Aorta (tissue), 5 donors: ENCODE measurements around the gene PROM1. TPM values are rescaled to one million over a fixed set of nuclear protein-coding genes. Genes with fewer than 3 reads are reported as not detected.
A peak's percentile ranks its signal among the peaks of the same experiment; 100 is the strongest.

Source experiments
- ATAC-seq: fragments of 200-7000 bp; cut with Tn5 transposase; one replicate; pipeline ENCODE4 v1.9.1; 2022; ENCODE audit warnings: moderate library complexity; ENCODE audit not compliant: low FRiP score
- DNase-seq, 2 donors: peaks; one replicate each; pipeline ENCODE4 v3.0.0-alpha.2; 2020
- H3K27ac ChIP-seq, 2 donors: one replicate each; pipeline ENCODE4 v1.5.1; 2013; ENCODE audit warnings: low read length in 2 of 2, mild to moderate bottlenecking in 2 of 2, moderate library complexity in 2 of 2, control low read depth in 1 of 2, inconsistent platforms in 1 of 2, low read depth in 1 of 2
- H3K27me3 ChIP-seq, 2 donors: one replicate each; pipeline ENCODE4 v1.6.1; 2013; ENCODE audit warnings: control low read depth in 1 of 2, low read length in 1 of 2, mild to moderate bottlenecking in 1 of 2, moderate library complexity in 1 of 2; ENCODE audit not compliant: insufficient read depth in 2 of 2, control insufficient read depth in 1 of 2
- H3K36me3 ChIP-seq, 2 donors: one replicate each; pipeline ENCODE4 v1.6.1; 2013; ENCODE audit warnings: control low read depth in 1 of 2, low read length in 1 of 2, mild to moderate bottlenecking in 1 of 2; ENCODE audit not compliant: insufficient read depth in 2 of 2, control insufficient read depth in 1 of 2
- H3K4me1 ChIP-seq, 2 donors: one replicate each; pipeline ENCODE4 v1.6.1; 2013; ENCODE audit warnings: low read length in 2 of 2, control low read depth in 1 of 2, mild to moderate bottlenecking in 1 of 2, moderate library complexity in 1 of 2; ENCODE audit not compliant: insufficient read depth in 2 of 2, control insufficient read depth in 1 of 2
- H3K4me3 ChIP-seq, 2 donors: one replicate each; pipeline ENCODE4 v1.5.1; 2013; ENCODE audit warnings: low read length in 2 of 2, control low read depth in 1 of 2, mild to moderate bottlenecking in 1 of 2
- H3K9me3 ChIP-seq: one replicate; pipeline ENCODE4 v1.6.1; 2013; ENCODE audit warnings: mild to moderate bottlenecking, low read length; ENCODE audit not compliant: control insufficient read depth
- WGBS, 2 donors: extraction: QIAGEN DNeasy Blood & Tissue Kit; methylation state at CpG; one replicate each; pipeline ENCODE4 v1.1.7; 2013; 5-methylcytosine and 5-hydroxymethylcytosine counted together
- intact Hi-C, 2 donors: fragments of 100-400 bp; cut with DNase I; formaldehyde crosslinking; loops; one replicate each; pipeline versions ENCODE4 v1.14.2 to v1.15.0; 2022
- polyA plus RNA-seq, 2 donors: library from polyadenylated mRNA; stranded (reverse); fragments of 200-250 nt; gene quantifications; one replicate each; pipeline ENCODE4 v1.2.3, GENCODE V29; 2013
- total RNA-seq, 2 donors: library from RNA; stranded (reverse); fragmentation: NEBNext Ultra II Directional; extraction: Animal tissue kit (Norgen Biotek cat#: 25700); gene quantifications; one replicate each; pipeline ENCODE4 v1.2.1, GENCODE V29; 2021
- donor health status: healthy with polysubstance abuse.
- donor health status: Bipolar disorder and iron deficiency.
- donor health status: DM: no; HTN: no; CAD: no.
- donor health status: DM: no; HTN: no; CAD: no.
- donor health status: DM: yes; HTN: yes; CAD: no.

PROM1 gene
- total and polyA plus RNA-seq, 4 donors, result 4.1 to 28.9 (median 6.2) TPM

DNA sequence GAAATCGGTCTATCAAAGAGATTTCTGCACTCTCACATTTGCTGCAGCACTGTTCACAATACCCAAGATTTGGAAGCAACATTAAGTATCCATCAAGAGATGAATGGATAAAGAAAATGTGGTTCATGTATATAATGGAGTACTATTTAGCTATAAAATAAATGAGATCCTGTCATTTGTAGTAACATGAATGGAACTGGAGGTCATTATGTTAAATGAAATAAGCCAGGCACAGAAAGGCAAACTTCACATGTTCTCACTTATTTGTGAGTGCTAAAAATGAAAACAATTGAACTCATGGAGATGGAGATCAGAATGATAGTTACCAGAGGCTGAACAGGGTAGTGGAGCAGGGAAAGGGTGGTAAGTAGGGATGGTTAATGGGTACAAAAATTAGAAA lies 17.0 kb upstream of the PROM1 start:
- Histone ChIP-seq H3K9me3 (no peaks in the 10 kb centered on the region), H3K4me3 (no peak overlapping the region), H3K4me1 (peaks cover 0 to 5% of the 10 kb centered on the region in 2 donors), H3K36me3 (no peaks in the 10 kb centered on the region), H3K27ac (no peak overlapping the region), H3K27me3 (no peaks in the 10 kb centered on the region)
- intact Hi-C loops, result no loop called here
- 93 to 94% methylated on average over 1 of the region's 1 CpG for WGBS, 2 donors
- DNase-seq (no peak), ATAC-seq (no peak)

DNA sequence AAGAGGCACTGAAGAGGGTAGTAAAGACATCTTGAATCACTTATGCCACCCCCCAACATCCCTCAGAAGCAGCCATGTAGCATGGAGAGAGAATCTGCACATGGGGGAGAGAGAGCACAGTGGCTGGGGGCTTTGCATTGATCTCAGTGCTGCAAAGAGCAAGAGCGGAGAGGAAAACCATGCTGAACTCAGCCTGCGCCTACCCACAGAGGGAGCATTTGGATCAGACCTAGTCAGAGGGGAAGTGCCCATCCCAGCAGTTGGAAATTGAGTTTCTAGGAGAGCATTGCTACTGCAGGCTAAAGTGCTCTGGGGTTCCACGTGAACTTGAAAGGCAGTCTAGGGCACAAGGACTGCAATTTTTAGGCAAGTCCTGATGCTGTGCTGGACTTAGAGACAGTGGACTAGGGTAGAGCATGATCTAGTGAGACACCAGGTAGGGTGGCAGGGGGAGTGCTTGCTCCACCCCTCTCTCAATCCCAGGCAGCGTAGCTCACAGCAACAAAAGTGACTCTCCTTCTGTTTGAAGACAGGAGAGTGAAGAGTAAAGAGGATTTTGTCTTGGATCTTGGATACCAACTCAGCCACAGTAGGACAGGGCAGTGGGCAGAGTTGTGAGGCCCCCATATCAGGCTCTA lies 9.0 kb upstream of the PROM1 start:
- DNase-seq, result no peak
- intact Hi-C loops, result no loop called here
- H3K36me3 ChIP-seq, result no peaks in the 10 kb centered on the region
- no peaks in the 10 kb centered on the region for H3K4me1 ChIP-seq
- WGBS, 2 donors, result 93% methylated on average over 4 of the region's 4 CpGs
- H3K27me3 ChIP-seq, result no peaks in the 10 kb centered on the region
- no peaks in the 10 kb centered on the region for H3K9me3 ChIP-seq
- no peak overlapping the region for H3K27ac ChIP-seq
- no peak overlapping the region for H3K4me3 ChIP-seq
- ATAC-seq, result no peak

DNA sequence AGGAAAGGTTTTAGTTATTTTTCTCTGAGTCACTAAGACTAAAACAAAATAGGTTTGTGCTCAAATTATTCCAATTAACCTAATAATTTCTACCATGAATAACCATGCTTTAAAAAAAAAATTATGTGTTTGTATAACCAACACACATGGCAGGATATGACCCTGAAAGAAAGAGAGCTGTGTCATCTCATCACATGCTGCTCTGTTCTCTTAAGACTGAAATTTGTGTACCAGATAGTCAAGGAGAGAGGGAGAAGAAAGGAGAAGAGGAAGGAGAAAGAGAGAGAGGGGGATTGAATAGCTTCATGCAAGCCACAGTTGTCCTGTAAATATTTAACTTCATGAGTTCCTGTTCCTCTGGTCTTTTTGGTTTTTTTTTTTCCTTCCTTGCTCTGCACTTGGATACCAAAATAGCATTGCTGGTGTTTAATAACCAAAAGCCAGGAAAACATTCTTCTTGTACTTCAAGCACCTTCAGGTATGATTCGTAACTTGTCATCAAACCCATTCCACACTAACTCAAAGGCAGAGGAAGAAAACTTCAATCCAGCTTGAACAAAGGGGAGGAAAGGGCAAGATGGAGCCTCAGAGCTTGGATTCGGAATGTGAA lies 6.4 kb upstream of the PROM1 start:
- no peaks in the 10 kb centered on the region for H3K4me1 ChIP-seq
- DNase-seq, result no peak
- H3K9me3 ChIP-seq, result peaks cover 1% of the 10 kb centered on the region
- H3K27ac ChIP-seq, result no peak overlapping the region
- H3K36me3 ChIP-seq, result no peaks in the 10 kb centered on the region
- H3K27me3 ChIP-seq, result peaks cover 0 to 1% of the 10 kb centered on the region in 2 donors
- 77 to 86% methylated on average over 2 of the region's 2 CpGs for WGBS, 2 donors
- no peak for ATAC-seq
- H3K4me3 ChIP-seq, result no peak overlapping the region
- intact Hi-C loops, result no loop called here

DNA sequence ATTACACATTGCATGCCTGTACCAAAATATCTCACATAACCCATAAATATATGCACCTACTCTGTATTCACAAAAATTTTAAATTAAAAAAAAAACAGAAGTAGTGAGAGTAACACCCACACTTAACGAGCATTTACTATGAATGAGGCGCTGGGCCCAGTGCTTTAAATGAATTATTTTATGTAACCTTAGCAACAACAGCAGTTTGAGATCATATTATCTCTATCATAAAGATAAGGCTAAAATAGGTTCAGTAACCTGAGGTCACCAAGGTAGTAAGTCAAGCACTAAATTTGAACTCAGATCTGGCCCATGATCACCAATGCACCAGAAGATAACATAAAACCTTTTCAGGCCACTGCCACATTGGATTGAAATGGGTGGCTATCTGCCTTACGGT lies 5.3 kb upstream of the PROM1 start:
- Histone ChIP-seq H3K27me3 (peaks cover 0 to 1% of the 10 kb centered on the region in 2 donors), H3K4me1 (no peaks in the 10 kb centered on the region), H3K27ac (no peak overlapping the region), H3K36me3 (no peaks in the 10 kb centered on the region), H3K4me3 (no peak overlapping the region), H3K9me3 (peaks cover 1% of the 10 kb centered on the region)
- no peak for ATAC-seq
- intact Hi-C loops, result no loop called here
- WGBS, 2 donors, result 97 to 98% methylated on average over 3 of the region's 3 CpGs
- no peak for DNase-seq

DNA sequence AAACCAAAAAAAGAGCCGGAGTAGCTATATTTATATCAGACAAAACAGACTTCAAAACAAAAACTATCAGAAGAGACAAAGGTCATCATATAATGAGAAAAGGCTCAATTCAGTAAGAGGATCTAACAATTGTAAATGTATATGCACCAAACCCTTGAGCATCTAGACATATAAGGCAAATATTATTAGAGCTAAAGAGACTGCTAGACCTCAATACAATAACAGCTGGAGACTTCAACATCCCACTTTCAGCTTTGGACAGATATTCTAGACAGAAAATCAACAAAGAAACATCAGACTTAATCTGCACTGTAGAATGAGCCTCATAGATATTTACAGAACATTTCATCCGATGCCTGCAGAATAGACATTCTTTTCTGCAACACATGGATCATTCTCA lies 4.8 kb upstream of the PROM1 start:
- no peak overlapping the region for H3K4me3 ChIP-seq

DNA sequence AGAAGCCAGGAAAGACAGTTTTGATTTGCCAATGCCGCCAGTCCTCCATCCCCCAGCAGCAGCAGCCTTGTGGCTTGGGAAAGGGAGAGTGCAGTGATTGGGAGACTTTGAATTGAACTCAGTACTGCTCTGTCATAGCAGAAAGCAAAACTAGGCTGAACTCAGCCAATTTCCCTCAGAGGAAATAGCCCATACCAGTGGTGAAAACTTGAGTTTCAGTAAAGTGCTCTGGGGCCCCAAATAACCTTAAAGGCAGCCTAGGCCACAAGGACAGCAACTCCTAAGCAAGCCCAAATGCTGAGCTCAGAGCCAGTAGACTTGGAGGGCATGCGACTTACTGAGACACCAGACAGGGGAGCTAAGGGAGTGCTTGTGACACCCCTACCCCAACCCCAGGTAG lies 2.0 kb upstream of the PROM1 start:
- Histone ChIP-seq H3K36me3 (no peaks in the 10 kb centered on the region), H3K4me3 (no peak overlapping the region), H3K27ac (no peak overlapping the region), H3K27me3 (peaks cover 0 to 1% of the 10 kb centered on the region in 2 donors), H3K9me3 (peaks cover 1% of the 10 kb centered on the region), H3K4me1 (no peaks in the 10 kb centered on the region)
- DNase-seq (no peak), ATAC-seq (no peak)
- intact Hi-C loops, result no loop called here
- 91 to 99% methylated on average over 2 of the region's 2 CpGs for WGBS, 2 donors

More for the DNA sequence above, 4.8 kb upstream of the PROM1 start:
- DNase-seq (no peak), ATAC-seq (no peak)
- peaks cover 1% of the 10 kb centered on the region for H3K9me3 ChIP-seq
- 91% methylated on average over 2 of the region's 2 CpGs for WGBS, 2 donors
- peaks cover 0 to 1% of the 10 kb centered on the region in 2 donors for H3K27me3 ChIP-seq
- H3K36me3 ChIP-seq, result no peaks in the 10 kb centered on the region
- intact Hi-C loops, result no loop called here
- H3K27ac ChIP-seq, result no peak overlapping the region
- no peaks in the 10 kb centered on the region for H3K4me1 ChIP-seq

DNA sequence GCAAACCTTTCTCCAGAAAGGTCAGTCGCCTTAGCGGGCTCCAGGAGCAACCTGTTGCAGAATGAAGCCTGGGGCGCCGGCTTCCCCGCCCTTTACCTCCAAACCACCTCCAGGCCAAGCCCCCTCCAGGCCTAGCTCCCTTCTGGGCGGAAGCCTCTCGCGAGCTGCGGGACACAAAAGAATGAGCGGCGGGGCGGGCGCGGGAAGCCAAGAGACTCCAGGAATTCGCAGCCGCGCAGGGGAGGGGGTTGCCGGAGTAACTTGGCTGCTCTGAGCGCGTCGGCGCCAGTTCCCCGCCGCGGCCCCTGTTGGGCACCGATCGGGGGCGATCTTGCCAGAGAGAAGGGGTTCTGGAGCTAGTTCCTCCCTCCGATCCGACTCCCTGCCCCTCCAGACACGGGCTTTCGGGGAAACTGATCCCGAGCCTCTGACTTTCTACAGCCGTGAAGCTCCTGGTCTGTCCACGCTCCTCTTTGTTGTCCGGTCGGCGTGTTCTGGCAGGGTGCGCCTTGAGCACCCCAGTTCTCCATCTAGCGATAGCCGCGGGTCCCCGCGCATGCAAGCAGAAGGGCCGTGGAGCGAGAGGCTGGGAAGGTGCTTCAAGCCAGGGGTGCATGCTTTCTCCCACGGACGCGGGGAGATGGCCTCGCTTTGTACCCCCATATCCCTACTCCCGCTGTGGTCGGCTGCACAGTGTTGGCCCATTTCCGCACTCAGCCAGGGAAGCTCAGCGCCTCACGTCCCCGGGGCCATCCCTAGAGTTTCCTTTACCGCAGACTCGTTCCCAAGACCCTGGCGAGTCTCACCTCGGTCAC lies 1.2 kb downstream of the PROM1 start:
- Histone ChIP-seq H3K27ac (no peak overlapping the region), H3K27me3 (peaks cover 0 to 1% of the 10 kb centered on the region in 2 donors), H3K36me3 (no peaks in the 10 kb centered on the region), H3K9me3 (peaks cover 1% of the 10 kb centered on the region), H3K4me3 (peak overlapping the region; percentile 15 to 50), H3K4me1 (no peaks in the 10 kb centered on the region)
- intact Hi-C loops, result loop anchor here in 1 of 2 donors (2.0 to 5.0 kb wide), 2 partner anchors 40 to 48 kb away; no protein-coding TSS in a partner anchor
- DNase-seq (peak; percentile 62 to 81), ATAC-seq (peak; percentile 70)
- WGBS, 2 donors, result 1% methylated on average over 50 to 60 of the region's 60 CpGs

DNA sequence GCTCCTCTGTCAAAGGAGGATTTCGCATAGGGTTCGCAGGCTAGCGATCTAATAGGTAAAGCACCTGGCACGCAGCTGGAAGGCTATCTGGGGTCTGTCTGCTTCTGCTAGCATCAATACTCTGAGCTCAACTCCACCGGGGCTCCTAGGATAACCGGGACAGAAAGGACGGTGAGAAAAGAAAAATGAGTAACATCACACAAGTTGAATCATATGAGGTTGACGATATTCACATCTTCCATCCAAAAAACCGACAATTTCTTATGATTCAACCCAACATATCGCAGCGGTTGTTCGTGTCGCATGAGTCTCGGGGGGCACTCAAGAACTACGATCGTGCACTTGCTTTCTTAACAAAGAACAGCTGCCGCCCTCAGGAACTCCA lies 1.8 kb downstream of the PROM1 start:
- peak overlapping the region; percentile 15 to 50 for H3K4me3 ChIP-seq
- no peak overlapping the region for H3K27ac ChIP-seq
- DNase-seq (no peak), ATAC-seq (no peak)
- peaks cover 1% of the 10 kb centered on the region for H3K9me3 ChIP-seq
- no peaks in the 10 kb centered on the region for H3K4me1 ChIP-seq
- H3K36me3 ChIP-seq, result no peaks in the 10 kb centered on the region
- intact Hi-C loops, result loop anchor here in 1 of 2 donors (2.0 to 5.0 kb wide), 2 partner anchors 40 to 47 kb away; no protein-coding TSS in a partner anchor
- peaks cover 0 to 1% of the 10 kb centered on the region in 2 donors for H3K27me3 ChIP-seq
- 23 to 31% methylated on average over 17 of the region's 17 CpGs for WGBS, 2 donors
